NB4 (cell line): ENCODE data around the gene RPS6KA2.

Experiments
- DNase-seq: peaks from one replicate; pipeline ENCODE4 v3.0.0; 2010; ENCODE audit warnings: low read depth
- H3K4me3 ChIP-seq: one replicate; pipeline ENCODE4 v1.5.1; 2011; ENCODE audit warnings: mild to moderate bottlenecking, low read depth, low read length, moderate library complexity
- CTCF ChIP-seq: IDR thresholded peaks from one replicate; pipeline ENCODE4 v1.5.1; 2012; ENCODE audit warnings: low read depth, low read length
- MAX ChIP-seq: IDR thresholded peaks from 2 replicates; pipeline ENCODE4 v1.6.1; 2011; ENCODE audit warnings: low read depth, low read length
- MYC ChIP-seq: IDR thresholded peaks from 2 replicates; pipeline ENCODE4 v1.6.1; 2011; ENCODE audit warnings: low read depth, low read length
- POLR2A ChIP-seq: IDR thresholded peaks from 2 replicates; pipeline ENCODE4 v1.6.1; 2011; ENCODE audit warnings: mild to moderate bottlenecking; ENCODE audit not compliant: insufficient read length; ENCODE audit errors: extremely low read depth

RPS6KA2 gene

GRCh38 chr6:166459906-166460305 lies 167.1 kb downstream of the RPS6KA2 start:
- no peak for DNase-seq
- no peak overlapping the region for H3K4me3 ChIP-seq
- TF ChIP-seq MYC (no peak), POLR2A (no peak), MAX (no peak), CTCF (no peak)

- H3K4me3 ChIP-seq = no peak overlapping the region
- no peak for TF ChIP-seq MYC
- no peak for TF ChIP-seq POLR2A
- TF ChIP-seq CTCF = no peak
- DNase-seq = no peak
Observed at GRCh38 chr6:166459272-166459671, 167.8 kb downstream of the RPS6KA2 start.

- TF ChIP-seq POLR2A = no peak
- TF ChIP-seq MAX = no peak
- TF ChIP-seq MYC = no peak
- no peak for TF ChIP-seq CTCF
- peak; percentile 33 for DNase-seq
- H3K4me3 ChIP-seq = no peak overlapping the region
Observed at GRCh38 chr6:166456395-166457156, 170.5 kb downstream of the RPS6KA2 start.

GRCh38 chr6:166454692-166455515 lies 172.1 kb downstream of the RPS6KA2 start:
- no peak for DNase-seq
- no peak for TF ChIP-seq CTCF
- TF ChIP-seq POLR2A = no peak
- no peak for TF ChIP-seq MYC
- TF ChIP-seq MAX = no peak
- H3K4me3 ChIP-seq = no peak overlapping the region

- H3K4me3 ChIP-seq = no peak overlapping the region
- TF ChIP-seq CTCF (no peak), MAX (no peak), MYC (no peak), POLR2A (no peak)
- no peak for DNase-seq
Observed at GRCh38 chr6:166453651-166454050, 173.4 kb downstream of the RPS6KA2 start.
